Tibial nerve (tissue), 4 donors: ENCODE measurements around the gene ATP6V1G3. TPM values are rescaled to one million over a fixed set of nuclear protein-coding genes. Genes with fewer than 3 reads are reported as not detected.

ENCODE experiments used
- DNase-seq, 2 donors: peaks; one replicate each; pipeline ENCODE4 v3.0.0-alpha.2; 2019; ENCODE audit warnings: low spot score in 2 of 2
- H3K27ac ChIP-seq, 4 donors: fragments of 200-600 bp; sonication (generic) in 3 of 4; one replicate each; pipeline ENCODE4 v1.5.1; 2017 to 2019; ENCODE audit warnings: mild to moderate bottlenecking in 1 of 4
- H3K27me3 ChIP-seq, 2 donors: fragments of 200-600 bp; sonication (generic) in 1 of 2; one replicate each; pipeline versions ENCODE4 v1.5.1 to v1.6.0; 2017 to 2019
- H3K36me3 ChIP-seq, 3 donors: fragments of 200-600 bp; sonication (generic); one replicate each; pipeline ENCODE4 v1.5.1; 2018 to 2019
- H3K4me1 ChIP-seq, 4 donors: fragments of 200-600 bp; sonication (generic) in 3 of 4; one replicate each; pipeline ENCODE4 v1.5.1; 2017 to 2019
- H3K4me3 ChIP-seq, 4 donors: fragments of 200-600 bp; sonication (generic) in 3 of 4; one replicate each; pipeline ENCODE4 v1.5.1; 2017 to 2019; ENCODE audit warnings: mild to moderate bottlenecking in 1 of 4, moderate library complexity in 1 of 4
- H3K9me3 ChIP-seq, 4 donors: fragments of 200-600 bp; sonication (generic) in 3 of 4; one replicate each; pipeline ENCODE4 v1.5.1; 2017 to 2019
- CTCF ChIP-seq, 5 experiments: fragments of 200-600 bp in 3 of 5; fragments of 450-650 bp in 2 of 5; sonication (generic) in 3 of 5; IDR thresholded peaks; one replicate each; pipeline ENCODE4 v1.5.1; 2016 to 2019; ENCODE audit warnings: antibody characterized with exemption in 5 of 5, mild to moderate bottlenecking in 3 of 5, moderate library complexity in 2 of 5
- EP300 ChIP-seq, 2 donors: sonication (generic); formaldehyde crosslinking; IDR thresholded peaks; one replicate each; pipeline ENCODE4 v1.6.1; 2017; ENCODE audit warnings: antibody characterized with exemption in 2 of 2, mild to moderate bottlenecking in 1 of 2
- POLR2A ChIP-seq, 2 donors: fragments of 450-650 bp; IDR thresholded peaks; one replicate each; pipeline ENCODE4 v1.6.1; 2017; ENCODE audit warnings: antibody characterized with exemption in 2 of 2, mild to moderate bottlenecking in 2 of 2, moderate library complexity in 2 of 2
- WGBS, 2 donors: methylation state at CpG; one replicate each; pipeline ENCODE4 v1.1.5; 2018; 5-methylcytosine and 5-hydroxymethylcytosine counted together
- total RNA-seq, 4 donors: library from RNA; depleted of rRNA; stranded (reverse); fragments of >200 nt; gene quantifications; one replicate each; pipeline ENCODE4 v1.1.0, GENCODE V29; 2016

The ATP6V1G3 gene
- total RNA-seq, 4 donors from 2014 or later: not detected

- H3K36me3 ChIP-seq: no peaks in the 10 kb centered on the region
- H3K4me3 ChIP-seq: no peak overlapping the region
- TF ChIP-seq CTCF (IDR thresholded peaks at IDR 0.05): no peak
- no peak for TF ChIP-seq POLR2A (IDR thresholded peaks at IDR 0.05)
- no peak for DNase-seq
- 15 to 26% methylated on average over 1 of the region's 1 CpG for WGBS, 2 donors
- no peaks in the 10 kb centered on the region for H3K9me3 ChIP-seq
- H3K27ac ChIP-seq: no peak overlapping the region
- H3K27me3 ChIP-seq: no peaks in the 10 kb centered on the region
- peaks cover 0 to 4% (median 0%) of the 10 kb centered on the region in 4 donors for H3K4me1 ChIP-seq
Measured at GRCh38 chr1:198563583-198563982, 23.1 kb upstream of the ATP6V1G3 start.

GRCh38 chr1:198560161-198560560, 19.7 kb upstream of the ATP6V1G3 start:
- TF ChIP-seq CTCF (IDR thresholded peaks at IDR 0.05) (no peak), POLR2A (IDR thresholded peaks at IDR 0.05) (no peak), EP300 (IDR thresholded peaks at IDR 0.05) (no peak)
- Histone ChIP-seq H3K27ac (no peak overlapping the region), H3K4me3 (no peak overlapping the region), H3K9me3 (no peaks in the 10 kb centered on the region), H3K36me3 (no peaks in the 10 kb centered on the region), H3K27me3 (no peaks in the 10 kb centered on the region), H3K4me1 (peaks cover 0 to 4% (median 0%) of the 10 kb centered on the region in 4 donors)
- no peak for DNase-seq
- WGBS, 2 donors: 49 to 63% methylated on average over 2 of the region's 2 CpGs

GRCh38 chr1:198559362-198559761, 18.9 kb upstream of the ATP6V1G3 start:
- no peak for TF ChIP-seq POLR2A (IDR thresholded peaks at IDR 0.05)
- TF ChIP-seq CTCF (IDR thresholded peaks at IDR 0.05): no peak
- DNase-seq: no peak
- Histone ChIP-seq H3K4me1 (peaks cover 0 to 4% (median 0%) of the 10 kb centered on the region in 4 donors), H3K27ac (no peak overlapping the region), H3K9me3 (no peaks in the 10 kb centered on the region), H3K4me3 (no peak overlapping the region), H3K36me3 (no peaks in the 10 kb centered on the region), H3K27me3 (no peaks in the 10 kb centered on the region)

GRCh38 chr1:198558402-198558801, 17.9 kb upstream of the ATP6V1G3 start:
- Histone ChIP-seq H3K27me3 (no peaks in the 10 kb centered on the region), H3K4me3 (no peak overlapping the region), H3K4me1 (peaks cover 0 to 4% (median 0%) of the 10 kb centered on the region in 4 donors), H3K9me3 (no peaks in the 10 kb centered on the region), H3K36me3 (no peaks in the 10 kb centered on the region), H3K27ac (no peak overlapping the region)
- 93 to 94% methylated on average over 2 of the region's 2 CpGs for WGBS, 2 donors
- no peak for DNase-seq
- no peak for TF ChIP-seq CTCF (IDR thresholded peaks at IDR 0.05)
- TF ChIP-seq POLR2A (IDR thresholded peaks at IDR 0.05): no peak
- TF ChIP-seq EP300 (IDR thresholded peaks at IDR 0.05): no peak

- H3K4me1 ChIP-seq: peaks cover 0 to 4% (median 0%) of the 10 kb centered on the region in 4 donors
- H3K9me3 ChIP-seq: no peaks in the 10 kb centered on the region
- H3K27me3 ChIP-seq: no peaks in the 10 kb centered on the region
- WGBS, 2 donors: 43 to 46% methylated on average over 4 of the region's 4 CpGs
- no peaks in the 10 kb centered on the region for H3K36me3 ChIP-seq
- DNase-seq: peak in 1 of 2 donors; percentile 55
- no peak overlapping the region for H3K4me3 ChIP-seq
- TF ChIP-seq EP300 (IDR thresholded peaks at IDR 0.05) (peak in 1 of 2 donors; percentile 80), CTCF (IDR thresholded peaks at IDR 0.05) (no peak)
- H3K27ac ChIP-seq: no peak overlapping the region
Measured at GRCh38 chr1:198556971-198557370, 16.5 kb upstream of the ATP6V1G3 start.
